PFSK-1 (cell line): Measurements from ENCODE around the gene PTPN7.

Experiments
- FOXP2 ChIP-seq: optimal IDR thresholded peaks from 2 replicates; pipeline ENCODE3; 2011; ENCODE audit warnings: borderline replicate concordance, control low read depth, inconsistent platforms; ENCODE audit not compliant: insufficient read depth; ENCODE audit errors: extremely low read length, extremely low read depth
- POLR2AphosphoS5 ChIP-seq: IDR thresholded peaks from 2 replicates; pipeline ENCODE4 v1.6.1; 2012; ENCODE audit warnings: low read depth, mild to moderate bottlenecking, control low read depth, low read length, moderate library complexity
- SIN3A ChIP-seq: IDR thresholded peaks from 2 replicates; pipeline ENCODE4 v1.6.1; 2012; ENCODE audit warnings: mild to moderate bottlenecking, low read length, moderate library complexity, borderline replicate concordance; ENCODE audit not compliant: insufficient read depth
- TAF1 ChIP-seq: IDR thresholded peaks from 2 replicates; pipeline ENCODE4 v1.6.1; 2012; ENCODE audit warnings: low read length, control low read depth, borderline replicate concordance; ENCODE audit not compliant: insufficient read depth
- TF ChIP-seq, protein P1 (sequence below), 2 experiments: IDR thresholded peaks; 2 replicates each; pipeline versions ENCODE4 v1.6.1 to v1.8.0; 2011 to 2012; ENCODE audit warnings: low read depth in 2 of 2, low read length in 2 of 2, control low read depth in 1 of 2, inconsistent platforms in 1 of 2, mild to moderate bottlenecking in 1 of 2, moderate library complexity in 1 of 2; ENCODE audit not compliant: insufficient read depth in 1 of 2

The PTPN7 gene

DNA sequence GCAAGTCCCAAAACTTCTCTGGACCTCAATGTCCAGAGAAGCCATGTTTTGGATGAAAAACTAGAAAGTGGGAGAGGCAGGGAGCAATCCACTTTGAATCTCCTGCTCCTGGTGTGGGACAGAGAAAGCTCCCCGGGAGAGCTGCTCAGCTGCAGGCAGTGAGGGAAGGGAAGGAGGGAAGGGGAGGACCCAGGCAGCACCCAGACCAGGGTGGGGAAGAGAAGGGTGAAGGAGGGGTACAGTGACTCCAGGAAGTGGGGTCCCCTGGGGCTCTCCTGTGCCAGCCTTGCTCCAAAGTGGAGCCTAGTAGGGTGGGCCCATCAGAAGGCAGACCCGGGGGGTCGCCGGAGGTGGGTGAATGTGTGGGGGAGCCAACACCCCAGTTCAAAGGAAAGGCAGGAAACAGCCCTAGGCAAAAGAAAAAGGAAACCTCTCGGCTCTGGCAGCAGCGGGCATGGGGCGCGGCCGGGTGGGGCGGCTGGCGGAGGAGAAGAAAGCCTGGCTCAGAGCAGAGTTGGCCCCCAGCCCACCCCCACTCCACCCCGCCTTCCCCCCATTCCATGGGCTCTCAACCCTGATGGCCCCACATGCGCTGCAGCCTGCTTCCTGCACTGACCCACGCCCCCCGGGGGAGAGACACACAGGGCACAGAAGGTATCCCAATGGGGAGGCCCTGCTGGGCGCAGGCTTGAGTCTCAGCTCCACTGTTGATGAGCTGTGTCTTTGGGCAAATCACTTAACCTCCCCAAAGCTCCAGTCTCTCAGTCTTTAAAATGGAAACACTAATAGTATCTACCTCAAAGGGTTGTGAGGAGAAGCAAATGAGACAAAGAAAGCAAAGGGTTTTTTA lies 38.9 kb upstream of the PTPN7 start:
- TF ChIP-seq, protein P1, sequence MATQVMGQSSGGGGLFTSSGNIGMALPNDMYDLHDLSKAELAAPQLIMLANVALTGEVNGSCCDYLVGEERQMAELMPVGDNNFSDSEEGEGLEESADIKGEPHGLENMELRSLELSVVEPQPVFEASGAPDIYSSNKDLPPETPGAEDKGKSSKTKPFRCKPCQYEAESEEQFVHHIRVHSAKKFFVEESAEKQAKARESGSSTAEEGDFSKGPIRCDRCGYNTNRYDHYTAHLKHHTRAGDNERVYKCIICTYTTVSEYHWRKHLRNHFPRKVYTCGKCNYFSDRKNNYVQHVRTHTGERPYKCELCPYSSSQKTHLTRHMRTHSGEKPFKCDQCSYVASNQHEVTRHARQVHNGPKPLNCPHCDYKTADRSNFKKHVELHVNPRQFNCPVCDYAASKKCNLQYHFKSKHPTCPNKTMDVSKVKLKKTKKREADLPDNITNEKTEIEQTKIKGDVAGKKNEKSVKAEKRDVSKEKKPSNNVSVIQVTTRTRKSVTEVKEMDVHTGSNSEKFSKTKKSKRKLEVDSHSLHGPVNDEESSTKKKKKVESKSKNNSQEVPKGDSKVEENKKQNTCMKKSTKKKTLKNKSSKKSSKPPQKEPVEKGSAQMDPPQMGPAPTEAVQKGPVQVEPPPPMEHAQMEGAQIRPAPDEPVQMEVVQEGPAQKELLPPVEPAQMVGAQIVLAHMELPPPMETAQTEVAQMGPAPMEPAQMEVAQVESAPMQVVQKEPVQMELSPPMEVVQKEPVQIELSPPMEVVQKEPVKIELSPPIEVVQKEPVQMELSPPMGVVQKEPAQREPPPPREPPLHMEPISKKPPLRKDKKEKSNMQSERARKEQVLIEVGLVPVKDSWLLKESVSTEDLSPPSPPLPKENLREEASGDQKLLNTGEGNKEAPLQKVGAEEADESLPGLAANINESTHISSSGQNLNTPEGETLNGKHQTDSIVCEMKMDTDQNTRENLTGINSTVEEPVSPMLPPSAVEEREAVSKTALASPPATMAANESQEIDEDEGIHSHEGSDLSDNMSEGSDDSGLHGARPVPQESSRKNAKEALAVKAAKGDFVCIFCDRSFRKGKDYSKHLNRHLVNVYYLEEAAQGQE (IDR thresholded peaks at IDR 0.05; ENCODE audit: insufficient read depth in 1 of 2, low read depth in 2 of 2, low read length in 2 of 2) = no peak
- TF ChIP-seq FOXP2 = no peak
- no peak for TF ChIP-seq POLR2AphosphoS5
- no peak for TF ChIP-seq SIN3A
- TF ChIP-seq TAF1 = no peak

DNA sequence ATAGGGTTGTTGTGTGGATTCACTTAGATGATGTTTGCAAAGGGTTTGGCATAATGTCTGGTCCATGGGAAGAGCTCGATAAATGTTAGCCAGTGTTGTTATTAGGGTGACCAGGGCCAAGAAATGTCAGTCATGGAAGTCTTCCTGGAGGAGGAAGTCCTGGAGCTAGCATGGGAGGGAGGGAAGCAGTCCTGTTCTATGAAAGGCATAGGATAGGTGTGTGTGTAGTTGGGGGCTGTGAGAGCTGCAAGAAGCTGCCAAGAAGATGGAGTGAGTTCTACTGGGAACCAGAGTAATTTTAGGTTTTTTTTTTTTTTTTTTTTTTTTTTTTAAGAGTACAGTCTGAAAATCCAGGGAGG lies 37.9 kb upstream of the PTPN7 start:
- no peak for TF ChIP-seq SIN3A
- TF ChIP-seq TAF1 = no peak
- TF ChIP-seq POLR2AphosphoS5 = no peak
- TF ChIP-seq FOXP2 = no peak
- TF ChIP-seq, protein P1 (IDR thresholded peaks at IDR 0.05; ENCODE audit: insufficient read depth in 1 of 2, low read depth in 2 of 2, low read length in 2 of 2) = no peak

DNA sequence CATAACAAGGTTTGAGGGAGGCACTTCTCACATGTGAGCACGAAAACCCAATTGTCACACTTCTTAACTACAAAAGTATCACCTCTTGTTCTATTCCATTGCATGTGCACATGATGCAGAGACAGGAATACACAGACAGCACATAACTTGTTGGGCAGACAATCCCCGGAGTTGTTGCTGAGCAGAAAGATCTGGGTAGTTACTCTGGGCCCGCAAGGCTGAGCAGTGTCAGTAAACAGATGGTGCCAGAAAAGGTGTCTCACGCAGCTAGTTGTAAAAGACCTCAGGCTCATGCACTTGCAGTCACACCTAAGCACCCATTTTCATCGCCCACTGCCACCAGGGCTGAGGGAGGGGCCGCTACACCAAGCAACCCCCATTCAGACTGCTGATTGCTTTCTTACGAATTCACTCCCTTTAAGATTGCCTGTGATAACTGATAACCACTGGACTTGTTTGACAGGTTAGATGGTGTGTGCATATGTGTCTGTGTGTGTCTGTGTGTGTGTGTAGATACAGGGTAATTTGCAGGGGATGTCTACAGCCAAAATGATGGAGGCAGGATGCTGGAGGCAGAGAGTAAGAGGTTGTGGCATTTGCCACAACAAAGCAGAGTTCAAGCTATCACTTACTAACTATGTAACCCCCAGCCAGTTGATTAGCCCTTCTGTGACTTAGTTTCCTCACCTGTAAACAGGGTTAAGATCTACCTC lies 37.4 kb upstream of the PTPN7 start:
- TF ChIP-seq POLR2AphosphoS5 (no peak), FOXP2 (no peak), SIN3A (no peak), TAF1 (no peak)
- TF ChIP-seq, protein P1 (IDR thresholded peaks at IDR 0.05; ENCODE audit: insufficient read depth in 1 of 2, low read depth in 2 of 2, low read length in 2 of 2) = no peak

DNA sequence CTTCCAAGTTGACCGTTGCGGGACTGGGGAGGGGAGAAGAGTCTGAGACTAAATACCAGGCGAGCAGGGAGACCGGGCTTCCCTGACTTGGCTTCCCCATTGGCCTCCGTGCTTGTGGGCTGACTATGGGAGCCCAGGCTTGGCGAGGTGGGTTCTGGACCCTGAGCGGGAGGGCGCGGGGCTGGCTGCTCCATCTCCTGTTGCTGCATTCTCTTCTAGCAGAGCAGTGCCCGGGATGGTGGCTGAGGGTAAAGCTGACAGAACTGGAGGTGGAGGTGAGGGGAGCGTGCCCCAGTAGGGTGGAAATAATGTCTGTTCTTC lies 33.9 kb upstream of the PTPN7 start:
- TF ChIP-seq SIN3A = no peak
- no peak for TF ChIP-seq TAF1
- TF ChIP-seq POLR2AphosphoS5 = no peak
- no peak for TF ChIP-seq FOXP2
- TF ChIP-seq, protein P1 (IDR thresholded peaks at IDR 0.05; ENCODE audit: insufficient read depth in 1 of 2, low read depth in 2 of 2, low read length in 2 of 2) = no peak
